T-helper 2 cell treated with Interferon-gamma antibody and Interleukin-4, amounts not matched to agents 100 ng/mL and 5 ng/mL, for 36 hours (primary cell): ENCODE data around the gene ASB1. TPM values are rescaled to one million over a fixed set of nuclear protein-coding genes. Genes with fewer than 3 reads are reported as not detected.

ENCODE experiments used
- intact Hi-C: fragments of 100-400 bp; cut with micrococcal nuclease; formaldehyde crosslinking; loops from one replicate; pipeline ENCODE4 v1.15.1; 2023
- total RNA-seq: library from RNA; stranded (reverse); gene quantifications from 2 replicates; pipeline ENCODE4 v1.2.3, GENCODE V29; 2022

Gene ASB1
- total RNA-seq, 1 donor from 2014 or later = 32.9 TPM

- intact Hi-C loops = loop anchor here (10.0 kb wide), 1 partner anchor 47 kb away; no protein-coding TSS in a partner anchor
These were observed 4.4 kb upstream of the ASB1 start for GRCh38 chr2:238422285-238422684.

GRCh38 chr2:238422940-238423339 is 3.8 kb upstream of the ASB1 start:
- intact Hi-C loops = loop anchor here (10.0 kb wide), 1 partner anchor 48 kb away; no protein-coding TSS in a partner anchor

GRCh38 chr2:238423561-238424312 is 3.0 kb upstream of the ASB1 start:
- intact Hi-C loops = loop anchor here (10.0 kb wide), 1 partner anchor 49 kb away; no protein-coding TSS in a partner anchor

GRCh38 chr2:238424313-238424700 is 2.4 kb upstream of the ASB1 start:
- intact Hi-C loops = loop anchor here (10.0 kb wide), 1 partner anchor 50 kb away; no protein-coding TSS in a partner anchor

GRCh38 chr2:238425505-238425978 is 1.2 kb upstream of the ASB1 start:
- intact Hi-C loops = loop anchor here (10.0 kb wide), 1 partner anchor 51 kb away; no protein-coding TSS in a partner anchor

GRCh38 chr2:238425979-238426567 is 654 bp upstream of the ASB1 start:
- intact Hi-C loops = loop anchor here (1.0 to 10.0 kb wide), 3 partner anchors 51 to 138 kb away; partner anchors contain the start of genes PER2 and TRAF3IP1

- intact Hi-C loops = loop anchor here (10.0 kb wide), 1 partner anchor 53 kb away; no protein-coding TSS in a partner anchor
These were observed 872 bp downstream of the ASB1 start for GRCh38 chr2:238427435-238428162.

GRCh38 chr2:238428866-238429265 is 2.1 kb downstream of the ASB1 start:
- intact Hi-C loops = loop anchor here (10.0 kb wide), 1 partner anchor 54 kb away; no protein-coding TSS in a partner anchor

GRCh38 chr2:238430781-238431180 is 4.1 kb downstream of the ASB1 start:
- intact Hi-C loops = no loop called here

- intact Hi-C loops = no loop called here
These were observed 4.7 kb downstream of the ASB1 start for GRCh38 chr2:238431456-238431855.

GRCh38 chr2:238433300-238433915 is 6.7 kb downstream of the ASB1 start:
- intact Hi-C loops = no loop called here

- intact Hi-C loops = no loop called here
These were observed 7.5 kb downstream of the ASB1 start for GRCh38 chr2:238433941-238434845.

- intact Hi-C loops = no loop called here
These were observed 8.4 kb downstream of the ASB1 start for GRCh38 chr2:238434846-238435751.

GRCh38 chr2:238435752-238436096 is 9.0 kb downstream of the ASB1 start:
- intact Hi-C loops = no loop called here

GRCh38 chr2:238438856-238439849 is 12.4 kb downstream of the ASB1 start:
- intact Hi-C loops = no loop called here

- intact Hi-C loops = no loop called here
These were observed 13.2 kb downstream of the ASB1 start for GRCh38 chr2:238439917-238440316.

- intact Hi-C loops = no loop called here
These were observed 13.6 kb downstream of the ASB1 start for GRCh38 chr2:238440331-238440730.

GRCh38 chr2:238440767-238441166 is 14.0 kb downstream of the ASB1 start:
- intact Hi-C loops = no loop called here
